ENCODE data around the gene GOSR1.
"Not testable (repeated sequence)": the region's sequence is repeated elsewhere in the genome, so short reads cannot be mapped to it uniquely, and the experiment has no call there.

Gene GOSR1

DNA sequence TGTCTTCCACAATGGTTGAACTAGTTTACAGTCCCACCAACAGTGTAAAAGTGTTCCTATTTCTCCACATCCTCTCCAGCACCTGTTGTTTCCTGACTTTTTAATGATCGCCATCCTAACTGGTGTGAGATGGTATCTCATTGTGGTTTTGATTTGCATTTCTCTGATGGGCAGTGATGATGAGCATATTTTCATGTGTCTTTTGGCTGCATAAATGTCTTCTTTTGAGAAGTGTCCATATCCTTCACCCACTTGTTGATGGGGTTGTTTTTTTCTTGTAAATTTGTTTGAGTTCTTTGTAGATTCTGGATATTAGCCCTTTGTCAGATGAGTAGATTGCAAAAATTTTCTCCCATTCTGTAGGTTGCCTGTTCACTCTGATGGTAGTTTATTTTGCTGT is 84.6 kb downstream of the GOSR1 start:
- not testable (repeated sequence) for DNase-seq (ENCODE audit: low read depth, low spot score)

DNA sequence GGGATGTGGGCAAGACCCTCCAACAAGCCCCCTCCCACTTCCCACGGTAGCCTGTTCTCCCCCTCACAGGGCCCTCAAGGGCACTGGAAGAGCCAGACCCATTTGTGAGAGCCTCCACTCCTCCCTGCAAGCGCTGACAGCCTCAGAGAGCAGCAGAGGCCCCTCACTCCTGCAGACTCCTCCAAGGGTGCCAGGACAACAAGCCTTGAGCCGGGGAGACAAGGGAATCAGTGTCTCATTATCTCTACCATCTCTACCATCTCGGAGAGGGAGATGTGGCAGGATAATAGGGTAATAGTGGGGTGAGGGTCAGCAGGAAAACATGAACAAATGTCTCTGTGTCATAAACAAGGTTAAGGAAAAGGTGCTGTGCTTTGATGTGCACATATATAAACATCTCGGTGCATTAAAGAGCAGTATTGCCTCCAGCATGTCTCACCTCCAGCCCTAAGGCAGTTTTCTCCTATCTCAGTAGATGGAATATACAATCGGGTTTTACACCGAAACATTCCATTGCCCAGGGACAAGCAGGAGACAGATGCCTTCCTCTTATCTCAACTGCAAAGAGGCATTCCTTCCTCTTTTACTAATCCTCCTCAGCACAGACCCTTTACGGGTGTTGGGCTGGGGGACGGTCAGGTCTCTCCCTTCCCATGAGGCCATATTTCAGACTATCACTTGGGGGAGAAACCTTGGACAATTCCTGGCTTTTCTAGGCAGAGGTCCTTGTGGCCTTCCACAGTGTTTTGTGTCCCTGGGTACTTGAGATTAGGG is 86.1 kb downstream of the GOSR1 start:
- DNase-seq (ENCODE audit: low read depth, low spot score): not testable (repeated sequence)

DNA sequence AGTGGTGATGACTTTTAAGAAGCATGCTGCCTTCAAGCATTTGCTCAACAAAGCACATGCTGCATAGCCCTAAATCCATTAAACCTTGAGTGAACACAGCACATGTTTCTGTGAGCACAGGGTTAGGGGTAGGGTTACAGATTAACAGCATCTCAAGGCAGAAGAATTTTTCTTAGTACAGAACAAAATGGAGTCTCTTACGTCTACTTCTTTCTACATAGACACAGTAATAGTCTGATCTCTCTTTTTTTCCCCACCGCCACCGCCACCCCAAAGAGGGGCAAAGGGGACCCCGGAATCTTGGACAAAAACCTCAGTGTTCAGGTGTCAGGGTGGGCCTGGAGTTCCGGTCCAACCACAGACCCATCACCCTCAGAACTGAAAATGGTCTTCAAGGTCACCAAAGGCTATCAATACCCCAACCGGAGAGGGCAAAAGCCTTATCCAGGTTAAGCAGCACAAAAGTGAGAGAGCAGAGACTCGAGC is 86.7 kb downstream of the GOSR1 start:
- not testable (repeated sequence) for DNase-seq (ENCODE audit: low read depth, low spot score)

DNA sequence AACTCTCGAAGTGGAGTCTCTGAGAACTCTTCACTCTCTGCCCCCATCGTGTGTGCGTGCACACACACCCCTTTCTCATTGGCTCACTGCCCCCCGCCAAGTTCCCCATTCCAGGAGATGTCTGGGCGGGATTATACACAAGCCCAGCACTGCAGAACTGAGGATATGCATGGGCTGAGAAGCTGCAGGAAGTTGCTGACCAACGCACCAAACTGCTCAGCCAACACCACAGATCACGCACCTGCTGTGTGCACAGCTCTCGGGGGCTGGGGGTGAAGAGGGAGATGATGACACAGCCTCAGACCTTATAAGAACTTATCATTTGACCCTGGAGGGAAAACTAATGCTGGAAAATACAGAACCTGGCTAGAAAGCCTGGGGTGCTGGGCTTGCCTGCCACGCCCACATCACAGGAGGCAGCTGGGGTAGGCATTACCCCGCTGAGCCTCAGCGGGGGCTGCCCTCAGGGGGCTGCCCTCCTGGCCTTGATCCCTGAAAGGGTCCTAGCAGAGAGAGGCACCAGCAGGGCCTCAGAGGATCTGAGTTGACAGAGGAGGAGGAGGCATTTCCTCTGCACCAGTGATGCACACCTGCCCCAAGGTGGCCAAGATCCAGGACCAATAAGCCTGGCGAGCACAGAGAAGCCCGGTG is 87.3 kb downstream of the GOSR1 start:
- not testable (repeated sequence) for DNase-seq (ENCODE audit: low read depth, low spot score)

DNA sequence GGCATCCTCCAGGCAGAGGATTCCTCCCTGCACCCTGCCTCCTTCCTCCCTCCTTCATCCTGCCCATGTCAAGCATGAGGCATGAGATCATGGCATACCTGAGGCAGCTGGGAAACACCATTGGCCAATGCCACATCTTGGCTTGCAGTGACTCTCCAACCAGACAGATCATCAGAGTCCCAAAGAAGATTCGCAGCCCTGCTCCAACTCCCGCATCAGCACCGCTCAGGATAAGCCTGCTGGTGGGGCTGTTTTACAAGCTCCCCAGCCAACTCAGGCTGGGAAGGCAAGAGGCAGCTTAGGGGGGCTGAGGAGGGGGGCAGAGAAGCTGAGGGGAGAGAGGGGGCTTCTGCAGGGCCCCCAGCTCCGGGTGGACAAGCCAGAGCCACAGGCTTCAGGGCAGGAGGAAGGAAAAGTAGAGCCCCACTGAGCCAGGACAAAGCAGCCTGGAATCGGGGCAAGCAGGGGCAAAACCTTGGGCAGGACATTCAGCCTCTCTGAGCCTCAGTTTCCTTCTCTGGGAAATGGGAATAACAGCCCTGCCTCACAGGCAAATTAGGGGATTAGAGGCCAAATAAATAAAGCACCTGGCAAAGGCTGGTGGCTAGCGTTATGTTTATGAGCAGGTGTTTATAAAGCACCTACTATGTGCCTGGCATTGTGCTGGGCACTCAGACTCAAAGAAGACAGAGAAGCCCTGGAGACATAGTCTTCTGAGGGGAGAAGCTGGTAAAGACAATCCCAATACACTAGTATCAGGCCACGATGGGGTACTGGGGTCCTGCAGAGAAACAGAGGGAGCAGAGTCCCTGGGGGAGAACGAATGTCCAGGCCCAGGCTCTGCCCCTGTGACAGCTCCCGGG is 88.1 kb downstream of the GOSR1 start:
- no peak for DNase-seq (ENCODE audit: low read depth, low spot score)

DNA sequence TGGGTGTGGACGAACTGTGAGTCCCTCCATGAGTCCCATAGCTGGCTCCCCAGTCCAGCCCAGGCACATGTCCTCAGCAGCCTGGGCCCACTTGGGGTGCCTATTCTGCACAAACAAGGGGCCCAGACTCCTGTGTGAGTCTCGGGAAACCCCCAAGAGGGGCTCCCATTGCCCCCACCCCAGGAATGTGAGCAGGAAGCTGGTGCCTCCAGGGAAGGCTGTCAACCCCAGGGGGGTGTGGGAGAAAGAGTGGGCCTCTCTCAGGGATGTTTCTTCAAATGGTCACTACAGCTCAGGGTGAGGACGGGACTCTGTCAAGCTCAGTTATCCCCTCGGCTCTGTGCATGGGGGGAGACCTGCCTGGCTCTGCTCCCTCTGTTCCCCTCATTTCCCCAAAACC is 88.9 kb downstream of the GOSR1 start:
- DNase-seq (ENCODE audit: low read depth, low spot score): not testable (repeated sequence)

DNA sequence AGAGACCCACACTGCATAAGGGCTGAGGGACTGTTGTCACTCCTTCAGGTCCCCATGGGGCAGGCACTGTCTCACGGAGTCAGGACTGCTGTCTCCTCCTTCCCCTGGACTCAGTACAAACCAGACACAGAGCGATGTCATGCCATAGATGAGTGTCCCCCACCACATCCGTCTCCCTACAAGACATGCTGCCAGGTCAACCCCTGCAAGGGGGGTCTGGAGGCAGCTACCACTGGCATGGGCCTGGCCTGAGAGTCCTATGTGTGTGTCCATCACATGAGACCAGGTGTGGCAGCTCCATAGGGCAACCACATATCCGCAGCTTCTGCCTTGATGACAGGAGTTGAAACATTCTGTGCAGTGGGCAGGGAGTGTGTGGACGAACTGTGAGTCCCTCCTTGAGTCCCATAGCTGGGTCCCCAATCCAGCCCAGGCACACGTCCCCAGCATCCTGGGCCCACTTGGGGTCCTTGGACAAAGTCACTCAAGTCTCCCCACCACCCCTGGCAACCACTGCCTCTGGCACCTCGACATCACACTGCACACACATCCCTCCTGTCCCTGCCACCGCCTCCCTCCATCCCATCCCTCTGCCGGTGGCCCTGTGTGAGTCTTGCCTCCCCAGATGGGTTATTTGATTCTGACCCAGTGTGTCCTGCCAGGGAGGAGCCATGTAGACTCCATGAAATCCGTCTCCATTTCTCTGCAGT is 89.5 kb downstream of the GOSR1 start:
- DNase-seq (ENCODE audit: low read depth, low spot score): not testable (repeated sequence)

DNA sequence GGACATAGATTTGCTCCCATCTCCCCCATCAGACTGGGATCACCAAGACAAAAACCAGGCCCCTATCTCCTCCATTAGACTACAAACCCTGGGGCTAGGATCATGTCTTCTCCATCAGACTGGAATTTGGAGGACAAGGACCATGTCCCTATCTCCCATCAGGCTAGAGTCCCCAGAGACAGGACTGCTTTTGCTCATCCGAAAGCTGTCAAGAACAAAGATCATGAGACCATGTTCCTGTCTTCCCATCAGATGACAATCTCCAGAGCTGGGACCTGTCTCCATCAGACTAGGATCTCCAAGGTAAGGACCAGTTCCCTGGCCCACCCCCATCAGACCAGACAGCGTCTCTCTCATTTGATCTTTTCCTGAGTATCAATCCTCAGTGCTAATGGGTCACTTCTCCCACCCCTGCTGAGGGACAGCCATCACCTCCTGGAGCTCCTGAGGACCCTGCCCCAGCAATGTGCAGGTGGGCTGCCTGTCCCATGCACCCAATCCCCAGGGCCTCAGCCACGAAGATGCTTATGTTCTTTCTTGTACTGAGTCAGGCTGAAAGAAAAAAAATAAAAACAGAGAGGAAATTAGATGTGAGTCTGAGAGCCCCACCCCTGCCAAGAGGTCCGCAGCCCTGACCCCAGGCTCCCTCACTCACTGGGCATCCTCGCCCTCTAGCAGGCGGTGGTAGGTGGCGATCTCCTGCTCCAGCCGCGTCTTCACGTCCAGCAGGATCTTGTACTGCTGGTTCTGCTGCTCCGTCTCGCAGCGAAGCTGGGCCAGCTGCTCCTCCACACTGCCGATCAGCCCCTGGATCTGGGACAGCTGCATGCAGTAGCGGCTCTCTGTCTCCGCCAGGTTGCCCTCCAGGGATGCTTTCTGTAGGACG is 90.3 kb downstream of the GOSR1 start:
- no peak for DNase-seq (ENCODE audit: low read depth, low spot score)

DNA sequence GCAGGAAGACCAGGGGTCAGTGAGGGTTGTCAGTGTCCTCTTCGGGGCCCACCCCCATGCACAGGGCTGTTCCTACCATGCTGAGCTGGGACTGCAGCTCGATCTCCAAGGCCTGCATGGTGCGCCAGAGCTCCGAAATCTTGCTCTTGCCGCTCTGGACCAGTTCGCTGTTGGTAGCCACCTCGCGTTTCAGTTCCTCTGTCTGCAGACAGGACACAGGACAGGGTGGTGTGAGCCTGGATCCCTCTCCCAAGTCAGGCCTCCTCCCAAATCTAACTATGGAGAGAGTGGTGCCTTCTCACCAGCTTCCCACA is 90.9 kb downstream of the GOSR1 start:
- DNase-seq (ENCODE audit: low read depth, low spot score): no peak

DNA sequence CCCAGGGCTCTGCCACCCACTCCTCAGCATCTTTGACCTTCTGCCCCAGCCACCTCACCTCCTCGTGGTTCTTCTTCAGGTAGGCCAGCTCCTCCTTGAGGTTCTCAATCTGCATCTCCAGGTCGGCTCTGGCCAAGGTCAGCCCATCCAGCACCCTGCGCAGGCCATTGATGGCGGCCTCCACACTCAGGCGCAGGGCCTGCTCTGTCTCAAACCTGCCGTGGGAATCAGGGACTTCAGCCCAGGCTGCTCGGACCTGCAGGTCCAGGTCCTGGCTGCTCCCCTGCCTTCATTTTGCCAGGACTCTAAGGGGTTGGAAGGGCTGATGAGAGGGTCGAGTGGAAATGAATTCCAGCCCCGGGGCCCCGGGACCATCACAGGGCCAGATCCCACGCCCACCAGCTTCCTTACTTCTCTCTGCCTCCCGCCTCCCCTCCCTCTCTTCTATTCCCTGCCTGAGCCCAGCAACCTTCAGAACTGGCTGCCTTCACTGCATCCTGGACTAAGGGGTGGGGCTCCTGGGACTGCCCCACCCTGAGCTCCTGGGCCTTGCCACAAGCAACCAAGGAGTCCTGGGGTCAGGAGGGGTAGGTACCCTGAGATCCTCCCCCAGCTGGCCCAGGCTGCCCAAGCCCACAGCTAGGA is 92.4 kb downstream of the GOSR1 start:
- not testable (repeated sequence) for DNase-seq (ENCODE audit: low read depth, low spot score)

DNA sequence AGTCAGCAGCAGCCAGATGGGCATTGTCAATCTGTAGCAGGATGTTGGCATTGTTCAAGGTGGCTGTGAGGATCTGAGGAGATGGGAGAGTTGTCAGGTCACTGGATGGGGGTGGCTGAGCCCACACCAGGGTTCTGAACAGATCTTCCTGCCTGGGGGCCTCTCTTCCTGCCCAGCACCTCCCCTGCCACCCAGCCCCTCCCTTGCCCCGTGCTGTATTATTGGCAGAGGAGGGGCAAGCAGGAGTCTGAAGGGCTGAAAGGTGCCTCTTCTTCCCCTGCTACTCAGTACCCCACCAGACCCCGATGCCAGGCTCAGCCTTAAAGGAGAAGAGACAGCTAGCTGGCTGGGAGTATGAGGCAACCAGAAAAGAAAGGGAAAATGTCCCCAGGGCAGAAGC is 93.0 kb downstream of the GOSR1 start:
- DNase-seq (ENCODE audit: low read depth, low spot score): no peak

DNA sequence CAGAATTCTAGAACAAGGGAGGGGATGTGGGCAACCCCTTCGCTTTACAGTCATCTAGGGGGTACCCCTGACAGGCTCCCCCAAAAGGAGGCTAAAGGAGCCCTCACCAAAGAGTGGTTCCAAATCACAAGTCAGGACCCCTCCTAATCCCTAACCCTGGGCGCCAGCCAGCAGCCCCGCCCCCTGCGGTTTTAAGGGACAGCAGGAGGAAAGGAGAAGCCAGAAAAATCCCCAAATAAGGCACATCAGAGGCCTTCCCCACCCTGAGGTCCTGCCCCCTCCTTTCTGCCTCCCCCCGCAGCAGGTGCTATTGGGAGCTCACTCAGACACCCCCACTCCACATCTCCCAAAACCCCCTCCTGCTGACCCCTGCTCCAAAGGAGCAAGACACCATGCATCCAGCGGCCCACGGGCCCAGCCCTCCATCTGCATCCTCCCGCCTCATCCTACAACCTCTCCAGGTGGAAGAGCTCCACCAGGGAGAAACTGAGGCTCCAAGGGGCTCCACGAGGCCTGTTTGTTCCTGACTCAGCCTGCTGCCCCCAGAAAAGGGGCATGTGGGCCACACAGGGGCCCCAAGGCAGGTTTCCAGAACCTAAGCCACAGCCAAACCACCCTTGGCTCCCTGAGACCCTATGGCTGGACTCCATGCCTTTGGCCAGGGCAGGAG is 93.5 kb downstream of the GOSR1 start:
- no peak for DNase-seq (ENCODE audit: low read depth, low spot score)

DNA sequence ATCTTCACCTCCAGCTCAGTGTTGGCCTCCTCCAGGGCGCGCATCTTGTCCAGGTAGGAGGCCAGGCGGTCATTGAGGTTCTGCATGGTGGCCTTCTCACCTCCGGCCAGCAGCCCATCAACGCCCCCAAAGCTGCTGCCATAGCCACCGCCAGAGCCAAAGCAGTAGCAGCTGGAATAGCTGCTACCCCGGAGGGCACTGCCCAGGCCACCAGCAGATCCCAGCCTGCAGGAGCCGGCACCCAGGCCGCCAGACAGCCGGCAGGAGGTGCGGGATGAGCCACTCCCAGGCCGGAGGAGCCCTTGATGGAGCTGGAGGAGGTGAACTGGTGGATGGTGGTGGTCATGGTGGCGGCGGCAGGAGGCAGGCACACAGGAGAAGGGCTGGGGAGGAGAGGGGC is 94.2 kb downstream of the GOSR1 start:
- not testable (repeated sequence) for DNase-seq (ENCODE audit: low read depth, low spot score)

DNA sequence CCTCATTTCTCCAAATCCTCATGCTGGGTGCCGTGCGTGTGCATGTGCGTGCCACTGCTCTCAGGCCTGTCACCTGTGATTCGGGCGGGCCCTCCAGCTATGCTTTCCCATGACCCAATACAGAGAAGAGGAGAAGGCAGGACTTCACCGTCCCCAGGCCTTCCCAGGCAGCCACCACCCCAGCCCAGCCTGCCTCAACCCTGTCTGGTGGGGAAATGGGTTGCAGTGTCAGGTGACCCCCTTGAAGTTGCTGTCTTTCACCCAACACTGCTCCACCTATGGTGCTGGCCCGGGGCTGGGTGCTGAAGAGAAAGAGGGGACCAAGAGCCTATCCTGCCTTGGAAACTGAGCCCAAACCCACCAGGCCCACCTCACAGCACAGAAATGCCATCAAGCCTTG is 94.7 kb downstream of the GOSR1 start:
- DNase-seq (ENCODE audit: low read depth, low spot score): no peak

DNA sequence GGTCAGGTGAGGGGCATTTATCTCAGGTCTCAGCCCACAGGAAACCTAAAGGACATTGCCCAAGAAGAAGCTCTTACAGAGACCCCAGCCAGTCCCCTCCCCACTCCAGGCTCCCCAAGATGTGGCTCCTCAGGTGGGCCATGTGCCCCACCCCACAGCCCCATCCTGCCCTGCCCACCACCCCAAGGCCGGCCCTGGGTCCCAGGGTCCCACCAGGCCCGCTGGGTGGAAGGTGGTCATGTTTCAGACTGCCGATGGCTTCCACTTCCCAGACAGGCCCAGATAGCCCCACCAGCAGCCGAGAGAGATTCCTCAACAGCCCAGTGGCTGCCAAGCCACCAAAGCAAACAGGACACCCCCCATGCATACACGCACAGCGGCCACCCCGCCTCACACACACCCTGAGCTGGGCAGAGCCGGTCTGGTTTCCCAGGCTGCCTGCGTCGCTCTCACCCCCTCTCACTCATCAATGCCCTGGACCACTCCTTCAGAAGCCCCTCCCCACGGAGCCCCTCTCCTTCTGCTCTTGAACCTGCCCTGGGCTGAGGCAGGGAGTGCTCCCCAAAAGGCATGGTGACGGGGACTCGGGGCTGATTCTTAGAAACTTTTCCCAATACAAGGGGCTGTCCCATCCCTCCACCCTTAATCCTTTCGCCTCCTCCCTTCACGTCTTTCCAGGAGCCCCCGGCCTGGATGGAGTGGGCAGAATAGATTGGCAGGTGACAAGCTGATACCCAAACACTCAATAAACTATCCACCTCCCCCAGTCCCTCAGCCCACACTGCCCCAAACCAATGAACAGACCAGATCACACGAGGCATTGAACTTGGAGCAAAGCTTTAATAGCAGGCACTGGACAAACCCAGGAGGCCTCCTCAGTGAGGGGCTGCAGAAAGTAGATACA is 95.7 kb downstream of the GOSR1 start:
- DNase-seq (ENCODE audit: low read depth, low spot score): not testable (repeated sequence)

DNA sequence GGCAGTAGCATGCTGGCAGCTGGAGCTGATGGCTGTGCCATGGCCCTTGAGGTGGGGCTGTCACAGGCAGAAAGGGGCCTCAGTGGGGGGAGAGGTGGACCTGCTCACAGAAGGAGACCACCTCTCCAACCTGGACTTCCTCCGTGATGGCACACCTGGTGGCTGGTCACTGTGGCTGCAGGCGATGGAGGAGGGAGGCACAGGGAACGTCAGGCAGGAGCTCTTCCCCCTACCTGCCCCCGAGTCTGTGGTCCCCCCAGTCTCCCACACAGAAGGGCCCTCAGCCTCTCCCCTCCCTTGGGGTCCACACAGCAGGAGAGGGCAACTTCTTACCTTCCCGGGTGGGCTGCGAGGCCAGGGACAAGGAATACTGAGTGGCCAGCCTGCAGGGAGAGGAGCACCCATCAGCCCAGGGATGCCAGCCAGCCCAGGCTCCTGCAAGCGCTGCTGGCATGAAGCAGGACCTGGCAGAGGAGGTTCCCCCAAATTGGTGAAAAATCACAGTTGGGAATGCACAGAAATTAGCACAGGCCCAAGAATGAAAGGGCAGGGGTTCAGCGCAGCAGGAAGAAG is 96.5 kb downstream of the GOSR1 start:
- no peak for DNase-seq (ENCODE audit: low read depth, low spot score)

DNA sequence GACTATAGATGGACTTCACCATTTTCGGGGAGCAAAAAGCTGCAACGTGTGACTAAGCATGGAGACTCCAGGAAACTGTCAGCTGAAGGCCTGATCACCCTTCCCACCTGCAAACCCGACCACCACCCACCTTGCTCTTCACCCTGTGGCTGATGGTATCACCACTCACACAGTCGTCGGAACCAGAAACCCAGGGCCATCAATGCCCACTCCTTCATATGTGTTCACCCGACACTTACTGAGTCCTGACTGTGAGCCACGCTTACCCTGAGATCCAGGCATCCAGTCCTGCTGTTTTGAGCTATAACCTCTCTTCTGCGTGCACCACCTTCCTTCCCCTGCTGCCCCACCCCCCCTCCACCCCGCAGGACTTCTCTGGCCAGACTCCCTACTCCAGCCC is 97.1 kb downstream of the GOSR1 start:
- DNase-seq (ENCODE audit: low read depth, low spot score): not testable (repeated sequence)

DNA sequence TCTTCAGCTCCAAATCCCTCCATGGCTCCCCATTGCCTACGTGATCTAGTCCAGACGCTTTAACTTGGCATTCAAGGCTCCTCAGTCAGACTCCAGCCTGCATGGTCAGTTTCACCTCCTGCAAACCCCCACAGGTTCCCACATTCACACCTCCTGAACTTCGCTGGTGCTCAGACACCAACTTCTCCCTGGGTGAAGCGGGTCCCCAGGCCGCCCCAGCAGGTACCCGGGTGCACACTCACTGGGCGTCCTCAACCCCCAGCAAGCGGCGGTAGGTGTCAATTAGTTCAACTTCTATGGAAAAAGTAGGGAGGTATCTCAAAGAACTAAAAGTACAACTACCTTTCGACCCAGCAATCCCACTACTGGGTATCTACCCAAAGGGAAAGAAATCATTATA is 97.6 kb downstream of the GOSR1 start:
- DNase-seq (ENCODE audit: low read depth, low spot score): not testable (repeated sequence)

Data from smooth muscle cell of the brain vasculature (primary cell).